ENCODE data around the gene PDZK1IP1. TPM values are rescaled to one million over a fixed set of nuclear protein-coding genes. Genes with fewer than 3 reads are reported as not detected.

Gene PDZK1IP1
- total RNA-seq, 1 donor from 2014 or later, result not detected

GRCh38 chr1:47175227-47175934 is 14.5 kb downstream of the PDZK1IP1 start:
- H3K36me3 Mint-ChIP-seq (ENCODE audit: unreplicated experiment), result no peaks in the 10 kb centered on the region
- no peaks in the 10 kb centered on the region for H3K9me3 Mint-ChIP-seq (ENCODE audit: unreplicated experiment)
- H3K4me3 Mint-ChIP-seq (ENCODE audit: unreplicated experiment), result no peak overlapping the region
- H3K4me1 Mint-ChIP-seq (ENCODE audit: unreplicated experiment), result peaks cover 14% of the 10 kb centered on the region
- no peak overlapping the region for H3K27ac Mint-ChIP-seq (ENCODE audit: unreplicated experiment)
- peaks cover under 1% of the 10 kb centered on the region for H3K27me3 Mint-ChIP-seq (ENCODE audit: unreplicated experiment)
- peak; percentile 85 for DNase-seq (ENCODE audit: extremely low spot score, unreplicated experiment)
- TF ChIP-seq CTCF (IDR thresholded peaks at IDR 0.05), result peak; percentile 83

GRCh38 chr1:47174656-47175020 is 15.2 kb downstream of the PDZK1IP1 start:
- no peaks in the 10 kb centered on the region for H3K9me3 Mint-ChIP-seq (ENCODE audit: unreplicated experiment)
- H3K36me3 Mint-ChIP-seq (ENCODE audit: unreplicated experiment), result no peaks in the 10 kb centered on the region
- H3K4me1 Mint-ChIP-seq (ENCODE audit: unreplicated experiment), result peaks cover 13% of the 10 kb centered on the region
- H3K27me3 Mint-ChIP-seq (ENCODE audit: unreplicated experiment), result no peaks in the 10 kb centered on the region
- H3K27ac Mint-ChIP-seq (ENCODE audit: unreplicated experiment), result no peak overlapping the region
- TF ChIP-seq CTCF (IDR thresholded peaks at IDR 0.05), result no peak
- DNase-seq (ENCODE audit: extremely low spot score, unreplicated experiment), result peak; percentile 60
- no peak overlapping the region for H3K4me3 Mint-ChIP-seq (ENCODE audit: unreplicated experiment)

GRCh38 chr1:47172782-47173181 is 17.1 kb downstream of the PDZK1IP1 start:
- no peak for TF ChIP-seq CTCF (IDR thresholded peaks at IDR 0.05)
- no peak overlapping the region for H3K27ac Mint-ChIP-seq (ENCODE audit: unreplicated experiment)
- no peak overlapping the region for H3K4me3 Mint-ChIP-seq (ENCODE audit: unreplicated experiment)
- peak; percentile 51 for DNase-seq (ENCODE audit: extremely low spot score, unreplicated experiment)
- H3K27me3 Mint-ChIP-seq (ENCODE audit: unreplicated experiment), result peaks cover 4% of the 10 kb centered on the region
- peaks cover 2% of the 10 kb centered on the region for H3K4me1 Mint-ChIP-seq (ENCODE audit: unreplicated experiment)
- no peaks in the 10 kb centered on the region for H3K9me3 Mint-ChIP-seq (ENCODE audit: unreplicated experiment)
- H3K36me3 Mint-ChIP-seq (ENCODE audit: unreplicated experiment), result no peaks in the 10 kb centered on the region

DNA sequence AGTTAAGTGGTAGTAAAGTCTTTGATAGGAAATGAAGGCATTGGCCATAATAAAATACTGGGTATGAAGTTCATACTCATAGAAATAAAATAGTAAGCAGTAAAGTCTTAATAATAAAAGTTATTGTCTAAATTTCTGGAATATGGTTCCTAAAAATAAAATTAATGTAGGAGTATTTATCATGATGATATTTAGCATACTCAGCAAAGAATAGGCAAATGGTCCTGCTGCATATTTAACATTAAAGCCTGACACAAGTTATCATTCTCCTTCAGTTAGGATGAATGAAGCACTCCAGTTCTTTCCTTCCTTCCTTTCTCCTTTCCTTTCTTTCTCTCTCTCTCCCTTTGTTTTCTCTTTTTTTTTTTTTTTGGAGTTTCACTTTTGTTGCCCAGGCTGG is 25.3 kb downstream of the PDZK1IP1 start:
- Mint-ChIP-seq H3K27ac (ENCODE audit: unreplicated experiment) (no peak overlapping the region), H3K36me3 (ENCODE audit: unreplicated experiment) (no peaks in the 10 kb centered on the region), H3K4me3 (ENCODE audit: unreplicated experiment) (no peak overlapping the region), H3K27me3 (ENCODE audit: unreplicated experiment) (peaks cover 6% of the 10 kb centered on the region), H3K4me1 (ENCODE audit: unreplicated experiment) (no peaks in the 10 kb centered on the region), H3K9me3 (ENCODE audit: unreplicated experiment) (no peaks in the 10 kb centered on the region)
- no peak for TF ChIP-seq CTCF (IDR thresholded peaks at IDR 0.05)
- DNase-seq (ENCODE audit: extremely low spot score, unreplicated experiment), result no peak

- TF ChIP-seq CTCF (IDR thresholded peaks at IDR 0.05), result no peak
- H3K27me3 Mint-ChIP-seq (ENCODE audit: unreplicated experiment), result peaks cover 2% of the 10 kb centered on the region
- H3K4me3 Mint-ChIP-seq (ENCODE audit: unreplicated experiment), result no peak overlapping the region
Observed at GRCh38 chr1:47161298-47162040, 28.4 kb downstream of the PDZK1IP1 start.

More at GRCh38 chr1:47161298-47162040, 28.4 kb downstream of the PDZK1IP1 start:
- DNase-seq (ENCODE audit: extremely low spot score, unreplicated experiment), result no peak
- no peak overlapping the region for H3K27ac Mint-ChIP-seq (ENCODE audit: unreplicated experiment)
- no peaks in the 10 kb centered on the region for H3K36me3 Mint-ChIP-seq (ENCODE audit: unreplicated experiment)
- H3K4me1 Mint-ChIP-seq (ENCODE audit: unreplicated experiment), result no peaks in the 10 kb centered on the region
- H3K9me3 Mint-ChIP-seq (ENCODE audit: unreplicated experiment), result no peaks in the 10 kb centered on the region

Measured in osteocyte (in vitro differentiated cells).